Lung (tissue), 12 donors: ENCODE measurements around the gene SESTD1. TPM values are rescaled to one million over a fixed set of nuclear protein-coding genes. Genes with fewer than 3 reads are reported as not detected.

Experiments used
- ATAC-seq: fragments of 200-7000 bp; cut with Tn5 transposase; one replicate; pipeline ENCODE4 v1.9.1; 2020; ENCODE audit warnings: moderate number of reproducible peaks; ENCODE audit not compliant: insufficient read depth, low FRiP score
- DNase-seq, 3 donors: peaks; one replicate each; pipeline ENCODE4 v3.0.0-alpha.2; 2013 to 2017
- H3K27ac ChIP-seq, 2 donors: one replicate each; pipeline ENCODE4 v1.5.1; 2013; ENCODE audit warnings: mild to moderate bottlenecking in 2 of 2, moderate library complexity in 2 of 2, control low read depth in 1 of 2, inconsistent platforms in 1 of 2, low read depth in 1 of 2, low read length in 1 of 2
- H3K27me3 ChIP-seq, 3 donors: one replicate each; pipeline ENCODE4 v1.5.1; 2013; ENCODE audit warnings: low read length in 2 of 3; ENCODE audit not compliant: control insufficient read depth in 3 of 3, insufficient read depth in 3 of 3
- H3K36me3 ChIP-seq, 4 donors: one replicate each; pipeline ENCODE4 v1.5.1; 2013; ENCODE audit warnings: low read length in 4 of 4, mild to moderate bottlenecking in 1 of 4, moderate library complexity in 1 of 4; ENCODE audit not compliant: control insufficient read depth in 4 of 4, insufficient read depth in 4 of 4
- H3K4me1 ChIP-seq, 5 donors: one replicate each; pipeline ENCODE4 v1.5.1; 2013; ENCODE audit warnings: low read length in 5 of 5, mild to moderate bottlenecking in 2 of 5, moderate library complexity in 1 of 5; ENCODE audit not compliant: control insufficient read depth in 5 of 5, insufficient read depth in 5 of 5
- H3K4me3 ChIP-seq: one replicate; pipeline ENCODE4 v1.5.1; 2013; ENCODE audit warnings: mild to moderate bottlenecking, control low read depth, moderate library complexity
- H3K9ac ChIP-seq, 2 donors: one replicate each; pipeline ENCODE4 v1.5.1; 2013; ENCODE audit warnings: low read length in 2 of 2, control low read depth in 1 of 2; ENCODE audit not compliant: insufficient read depth in 1 of 2
- H3K9me3 ChIP-seq, 4 donors: one replicate each; pipeline ENCODE4 v1.5.1; 2013; ENCODE audit warnings: low read length in 3 of 4, mild to moderate bottlenecking in 1 of 4, moderate library complexity in 1 of 4; ENCODE audit not compliant: control insufficient read depth in 4 of 4, insufficient read depth in 3 of 4
- WGBS, 2 donors: extraction: QIAGEN DNeasy Blood & Tissue Kit; methylation state at CpG; one replicate each; pipeline ENCODE4 v1.1.7; 2013; 5-methylcytosine and 5-hydroxymethylcytosine counted together
- polyA plus RNA-seq, 2 donors: library from polyadenylated mRNA; stranded (reverse); fragments of 200-250 nt; gene quantifications; one replicate each; pipeline ENCODE4 v1.2.1, GENCODE V29; 2013
- total RNA-seq, 2 donors: library from RNA; depleted of rRNA in 1 of 2; stranded (reverse); fragments of >200 nt in 1 of 2; gene quantifications; one replicate each; pipeline ENCODE4 v1.2.1, GENCODE V29; 2014 to 2021
- TF ChIP-seq, protein P1 (sequence below): IDR thresholded peaks from 2 replicates; pipeline ENCODE4 v1.5.1; 2012; ENCODE audit warnings: mild to moderate bottlenecking; ENCODE audit errors: control extremely low read depth, extremely low read depth
- donor health status: control.
- donor health status: control.
- donor health status: Bipolar disorder and iron deficiency.
- donor health status: healthy.
- donor health status: DM: yes; HTN: yes; CAD: no.

SESTD1 gene
- total and polyA plus RNA-seq, 4 donors: 11.2 to 96.4 (median 49.3) TPM

GRCh38 chr2:179137200-179137759, 127.4 kb downstream of the SESTD1 start:
- ATAC-seq: no peak
- Histone ChIP-seq H3K27ac (no peak overlapping the region), H3K36me3 (peaks cover 7 to 24% (median 14%) of the 10 kb centered on the region in 4 donors), H3K4me3 (no peak overlapping the region), H3K27me3 (no peaks in the 10 kb centered on the region), H3K4me1 (peaks cover 0 to 3% (median 0%) of the 10 kb centered on the region in 5 donors), H3K9me3 (no peaks in the 10 kb centered on the region), H3K9ac (no peak overlapping the region)
- no peak for DNase-seq
- TF ChIP-seq, protein P1, sequence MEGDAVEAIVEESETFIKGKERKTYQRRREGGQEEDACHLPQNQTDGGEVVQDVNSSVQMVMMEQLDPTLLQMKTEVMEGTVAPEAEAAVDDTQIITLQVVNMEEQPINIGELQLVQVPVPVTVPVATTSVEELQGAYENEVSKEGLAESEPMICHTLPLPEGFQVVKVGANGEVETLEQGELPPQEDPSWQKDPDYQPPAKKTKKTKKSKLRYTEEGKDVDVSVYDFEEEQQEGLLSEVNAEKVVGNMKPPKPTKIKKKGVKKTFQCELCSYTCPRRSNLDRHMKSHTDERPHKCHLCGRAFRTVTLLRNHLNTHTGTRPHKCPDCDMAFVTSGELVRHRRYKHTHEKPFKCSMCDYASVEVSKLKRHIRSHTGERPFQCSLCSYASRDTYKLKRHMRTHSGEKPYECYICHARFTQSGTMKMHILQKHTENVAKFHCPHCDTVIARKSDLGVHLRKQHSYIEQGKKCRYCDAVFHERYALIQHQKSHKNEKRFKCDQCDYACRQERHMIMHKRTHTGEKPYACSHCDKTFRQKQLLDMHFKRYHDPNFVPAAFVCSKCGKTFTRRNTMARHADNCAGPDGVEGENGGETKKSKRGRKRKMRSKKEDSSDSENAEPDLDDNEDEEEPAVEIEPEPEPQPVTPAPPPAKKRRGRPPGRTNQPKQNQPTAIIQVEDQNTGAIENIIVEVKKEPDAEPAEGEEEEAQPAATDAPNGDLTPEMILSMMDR: no peak
- 89 to 92% methylated on average over 1 of the region's 1 CpG for WGBS, 2 donors

GRCh38 chr2:179133016-179133415, 131.6 kb downstream of the SESTD1 start:
- TF ChIP-seq, protein P1: no peak
- Histone ChIP-seq H3K27ac (no peak overlapping the region), H3K4me1 (no peaks in the 10 kb centered on the region), H3K27me3 (no peaks in the 10 kb centered on the region), H3K4me3 (no peak overlapping the region), H3K9ac (no peak overlapping the region), H3K36me3 (peaks cover 2 to 3% (median 3%) of the 10 kb centered on the region in 4 donors), H3K9me3 (no peaks in the 10 kb centered on the region)
- 93 to 96% methylated on average over 1 of the region's 1 CpG for WGBS, 2 donors
- DNase-seq (no peak), ATAC-seq (no peak)

- no peaks in the 10 kb centered on the region for H3K9me3 ChIP-seq
- H3K9ac ChIP-seq: no peak overlapping the region
- DNase-seq: no peak
- no peak overlapping the region for H3K27ac ChIP-seq
- no peak overlapping the region for H3K4me3 ChIP-seq
- ATAC-seq: no peak
- H3K27me3 ChIP-seq: no peaks in the 10 kb centered on the region
- H3K4me1 ChIP-seq: no peaks in the 10 kb centered on the region
- TF ChIP-seq, protein P1: no peak
- H3K36me3 ChIP-seq: peaks cover 0 to 3% (median 3%) of the 10 kb centered on the region in 4 donors
- WGBS, 2 donors: 65 to 74% methylated on average over 2 of the region's 2 CpGs
Measured at GRCh38 chr2:179132076-179132475, 132.6 kb downstream of the SESTD1 start.

DNA sequence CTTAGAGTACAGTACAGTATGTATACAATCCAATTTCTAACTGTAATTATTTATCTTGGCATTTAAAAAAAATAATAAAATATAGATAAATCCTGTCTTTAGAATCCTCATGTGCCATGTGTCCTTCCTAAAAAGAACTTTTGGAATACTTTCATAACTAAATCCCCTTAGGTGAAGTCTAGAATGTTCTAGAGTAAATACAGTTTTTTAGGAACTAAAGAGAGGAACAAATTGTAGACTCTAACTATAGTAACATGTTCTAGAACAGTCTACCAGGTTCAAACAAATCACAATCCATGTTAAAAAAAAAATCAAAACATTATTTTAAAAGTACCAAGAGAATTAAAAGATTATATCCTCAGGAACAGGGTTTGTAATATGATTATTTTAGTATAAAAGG, 134.1 kb downstream of the SESTD1 start:
- Histone ChIP-seq H3K9ac (no peak overlapping the region), H3K9me3 (no peaks in the 10 kb centered on the region), H3K27me3 (no peaks in the 10 kb centered on the region), H3K36me3 (peaks cover 0 to 3% (median 3%) of the 10 kb centered on the region in 4 donors), H3K27ac (no peak overlapping the region), H3K4me1 (no peaks in the 10 kb centered on the region), H3K4me3 (no peak overlapping the region)
- ATAC-seq: no peak
- TF ChIP-seq, protein P1: no peak
- DNase-seq: no peak
